Activated CD4-positive, alpha-beta T cell treated with anti-CD3 and anti-CD28 coated beads for 1 hour (primary cell): Measurements from ENCODE around the gene RAB25.
"Not testable (repeated sequence)": the region's sequence is repeated elsewhere in the genome, so short reads cannot be mapped to it uniquely, and the experiment has no call there.

Experiments
- DNase-seq: peaks from one replicate; pipeline ENCODE4 v3.0.0-alpha.2; 2020

Gene RAB25

DNA sequence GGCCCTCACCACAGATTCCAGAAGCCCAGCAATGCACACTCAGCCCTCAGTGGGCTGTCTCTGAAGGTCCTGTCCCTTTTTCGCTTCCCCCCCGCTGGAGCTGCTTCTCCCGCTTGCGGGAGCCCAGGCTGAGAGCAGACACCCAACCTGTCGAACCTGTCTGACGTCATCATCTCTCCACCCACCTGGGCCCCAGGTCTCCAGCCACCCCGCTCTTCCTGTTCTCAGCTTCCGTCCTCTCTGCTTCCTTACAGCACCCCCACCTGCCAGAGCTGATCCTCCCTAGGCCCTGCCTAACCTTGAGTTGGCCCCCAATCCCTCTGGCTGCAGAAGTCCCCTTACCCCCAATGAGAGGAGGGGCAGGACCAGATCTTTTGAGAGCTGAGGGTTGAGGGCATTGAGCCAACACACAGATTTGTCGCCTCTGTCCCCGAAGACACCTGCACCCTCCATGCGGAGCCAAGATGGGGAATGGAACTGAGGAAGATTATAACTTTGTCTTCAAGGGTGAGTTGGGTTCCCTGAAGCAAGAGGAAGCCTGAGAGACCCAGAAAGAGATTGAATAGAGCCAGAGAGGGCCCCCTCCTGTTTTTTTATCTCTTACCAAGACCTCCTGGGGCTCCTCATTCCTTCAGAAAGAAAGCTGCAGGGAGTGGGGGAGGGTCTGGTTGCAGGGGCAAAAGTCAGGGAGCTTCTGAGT lies at the start of gene RAB25:
RAB25 (plus strand) TSS at position 224 of the 700 bp plus-strand sequence; CDS start at position 465, 241 bp downstream.
- no peak for DNase-seq

DNA sequence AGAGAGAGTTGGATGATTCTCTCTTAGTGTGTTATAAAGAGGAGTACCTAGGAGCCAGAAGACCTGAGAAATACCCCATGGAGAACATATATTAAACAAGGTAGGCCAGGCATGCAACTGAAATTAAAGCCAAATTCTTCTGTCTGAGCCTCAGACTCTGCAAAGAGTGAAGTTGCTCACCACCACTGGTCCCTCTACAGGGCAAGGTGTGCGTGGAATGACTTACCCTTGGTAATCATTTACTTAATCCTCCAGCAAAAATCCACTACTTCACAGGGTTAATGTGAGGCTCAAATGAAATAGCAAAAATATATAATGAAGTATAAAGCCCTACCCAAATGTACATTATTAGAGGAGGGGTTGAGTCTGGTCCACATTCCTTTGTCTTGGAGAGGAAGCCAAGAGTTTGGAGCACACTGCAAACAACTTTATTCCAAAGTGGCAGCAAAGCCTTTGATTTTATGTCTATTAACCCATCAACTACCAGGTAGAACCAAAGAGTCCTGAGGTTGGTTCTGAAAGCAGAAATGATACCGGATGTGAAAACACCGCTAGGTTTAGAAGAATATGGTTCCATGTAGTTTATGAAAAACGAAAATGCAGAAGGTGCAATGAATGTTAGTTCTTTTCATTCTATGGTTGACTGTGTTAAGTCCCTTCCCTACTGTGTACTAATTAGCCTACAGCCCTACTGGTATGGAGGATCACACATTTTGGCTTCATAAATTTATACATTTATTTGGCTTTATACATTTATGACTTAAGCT lies 48.7 kb upstream of the RAB25 start:
- DNase-seq = no peak

DNA sequence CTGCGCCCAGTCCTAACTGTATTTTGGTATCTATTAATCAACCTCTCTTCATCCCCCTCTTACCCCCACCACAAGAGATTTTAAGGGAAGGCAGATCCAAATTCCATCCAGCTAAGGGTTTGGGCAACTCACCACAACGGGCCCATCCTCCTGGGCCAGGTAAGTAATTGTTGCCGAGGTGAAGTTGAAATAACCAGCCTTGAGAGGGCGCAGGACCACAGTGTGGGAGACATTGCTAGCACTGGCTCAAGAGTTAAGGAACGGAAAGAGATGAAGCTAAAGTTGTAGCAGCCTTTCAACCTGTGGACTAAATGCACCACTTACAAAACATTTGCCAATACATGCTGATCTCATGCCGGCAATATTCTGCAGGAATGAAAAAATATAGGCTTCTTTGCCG lies 46.1 kb upstream of the RAB25 start:
- DNase-seq = no peak

DNA sequence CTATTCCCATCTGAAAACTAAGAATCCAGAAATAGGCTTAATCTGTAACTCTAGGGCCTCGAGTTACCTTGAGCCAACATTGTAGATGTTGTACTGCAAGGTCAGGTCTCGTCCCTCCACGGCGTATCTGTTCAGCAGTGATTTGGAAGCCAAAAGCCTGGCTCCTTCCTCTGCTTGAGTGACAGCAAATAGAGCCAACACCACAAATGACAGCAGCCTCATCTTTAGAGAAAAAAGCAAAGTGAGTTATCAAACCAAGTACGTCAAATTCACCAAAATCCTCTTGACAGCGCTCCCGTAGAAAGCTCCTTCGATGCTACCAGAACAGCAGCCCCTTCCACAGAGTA lies 41.0 kb upstream of the RAB25 start:
- DNase-seq = no peak

DNA sequence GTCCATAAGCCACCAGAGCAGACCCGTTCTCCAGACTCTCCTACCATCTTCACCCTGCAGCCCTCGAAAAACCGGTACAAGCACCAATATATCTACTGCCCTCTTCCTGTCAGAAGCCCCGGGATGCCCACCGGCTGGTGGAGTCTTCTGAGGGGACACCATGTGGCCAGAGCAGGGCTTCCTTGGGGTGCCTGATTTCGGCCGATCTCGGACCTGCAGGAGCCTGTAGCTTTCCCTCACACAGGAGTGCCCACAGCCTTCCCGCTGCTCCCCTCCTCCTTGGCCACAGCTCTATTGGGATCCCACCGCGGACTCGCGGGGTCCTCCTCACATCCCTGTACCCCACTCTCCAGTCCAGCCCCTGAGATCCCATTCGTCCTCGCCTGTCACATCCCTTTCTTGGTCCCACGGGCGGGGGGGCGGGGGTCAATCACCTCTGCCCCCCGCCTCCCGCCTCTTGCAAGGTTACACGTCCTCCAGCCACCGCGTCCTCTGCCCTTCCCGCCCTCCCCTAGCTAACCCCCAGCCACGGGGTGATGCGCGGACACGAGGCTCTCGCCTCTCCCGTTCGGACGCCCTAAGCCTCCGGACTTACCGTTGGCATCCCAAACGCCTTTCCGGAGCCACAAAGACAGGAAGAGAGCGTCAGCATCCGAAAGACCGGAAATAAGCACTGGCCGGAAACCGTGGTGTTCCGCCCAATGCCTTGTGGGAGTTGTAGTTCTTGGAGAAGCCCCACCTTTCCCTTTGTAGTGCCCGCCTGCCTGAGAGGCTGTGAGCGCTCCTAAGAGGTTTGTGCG lies 40.5 kb upstream of the RAB25 start, which contains the start of gene SSR2:
SSR2 (minus strand) TSS at position 659 of the 800 bp plus-strand sequence. CDS start 784 bp downstream, outside the sequence.
- DNase-seq = peak; percentile 75

DNA sequence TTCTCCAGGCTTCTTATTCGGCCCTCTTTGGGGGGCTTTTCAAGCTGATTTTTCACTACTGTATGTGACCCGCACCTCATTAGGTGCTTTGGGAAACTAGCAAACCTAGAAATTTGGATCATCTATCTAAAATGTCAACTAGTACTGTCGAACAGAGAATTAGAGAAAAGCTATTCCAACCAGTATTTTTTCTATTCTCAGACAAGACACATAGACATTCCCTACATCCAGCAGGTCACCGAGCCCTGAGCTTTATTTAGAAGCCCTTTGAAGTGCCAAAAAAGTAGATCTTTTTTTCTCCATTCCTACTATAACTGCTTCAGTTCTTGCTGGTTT lies 39.9 kb upstream of the RAB25 start:
- DNase-seq = no peak

DNA sequence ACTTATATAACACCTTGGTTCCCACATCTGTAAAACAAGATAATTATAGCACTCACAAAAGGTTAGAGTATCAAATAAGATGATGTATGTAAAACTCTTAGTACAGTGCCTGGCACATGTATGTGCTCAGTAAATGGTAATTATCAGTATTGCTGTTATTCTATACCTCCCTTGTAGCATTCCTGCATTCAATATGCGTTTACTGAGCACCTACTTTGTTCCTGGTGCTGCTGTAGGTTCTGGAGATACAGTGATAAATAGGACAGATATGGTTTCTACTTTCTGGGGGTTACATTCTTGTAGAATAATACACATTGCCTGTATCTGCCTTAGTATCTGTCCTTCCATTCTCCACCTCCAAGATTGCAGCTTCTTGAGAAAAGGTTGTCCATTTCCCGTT lies 39.0 kb upstream of the RAB25 start:
- DNase-seq = no peak

DNA sequence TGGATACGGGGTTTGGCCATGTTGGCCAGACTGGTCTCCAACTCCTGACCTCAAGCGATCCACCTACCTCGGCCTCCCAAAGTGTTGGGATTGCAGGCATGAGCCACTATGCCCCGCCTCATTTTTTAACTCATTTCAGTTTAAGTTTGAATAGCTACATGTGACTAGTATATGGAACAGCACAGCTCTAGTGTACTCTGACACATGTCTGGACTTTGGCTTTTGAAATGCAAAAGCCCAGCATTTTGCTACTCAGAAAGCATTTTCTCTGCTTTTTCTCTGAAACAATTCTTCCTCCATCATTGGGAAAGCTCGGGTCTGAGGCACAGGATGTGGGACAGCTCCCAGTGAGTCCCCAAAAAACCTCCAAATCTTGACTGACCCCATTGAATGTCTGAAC lies 36.2 kb upstream of the RAB25 start:
- DNase-seq = no peak

DNA sequence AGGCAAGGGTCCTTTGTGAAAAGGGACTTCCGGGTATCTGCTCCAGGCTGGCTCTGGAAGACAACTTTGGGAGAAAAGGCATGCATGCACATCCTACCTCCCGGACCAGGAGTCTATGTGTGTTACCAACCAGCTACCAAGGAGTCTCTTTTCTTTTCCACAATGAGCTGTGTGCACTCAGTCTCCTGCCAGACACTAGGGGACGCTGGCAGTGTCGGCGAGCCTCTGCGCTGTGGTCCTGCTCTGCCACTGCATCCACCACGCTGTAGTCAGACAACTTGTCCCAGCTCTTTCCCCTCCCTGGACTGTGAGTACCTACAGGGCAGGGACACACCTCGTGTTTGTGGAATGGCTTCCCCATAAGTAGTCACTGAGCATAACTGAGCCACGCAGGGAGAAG lies 35.1 kb upstream of the RAB25 start:
- peak; percentile 11 for DNase-seq

DNA sequence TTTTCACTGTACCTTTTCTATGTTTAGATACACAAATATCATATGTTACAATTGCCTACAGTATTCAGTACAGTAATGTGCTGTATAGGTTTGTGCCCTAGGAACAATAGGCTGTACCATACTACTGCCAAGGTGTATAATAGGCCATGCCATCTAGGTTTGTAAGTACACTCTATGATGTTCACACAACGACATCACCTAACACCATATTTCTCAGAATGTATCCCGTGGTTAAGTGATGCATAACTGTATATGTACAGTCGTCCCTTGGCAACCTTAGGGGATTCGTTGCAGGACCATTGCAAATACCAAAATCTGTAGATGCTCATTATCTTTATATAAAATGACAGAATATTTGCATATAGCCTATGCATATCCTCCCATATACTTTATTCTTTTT lies 34.4 kb upstream of the RAB25 start:
- DNase-seq = no peak

DNA sequence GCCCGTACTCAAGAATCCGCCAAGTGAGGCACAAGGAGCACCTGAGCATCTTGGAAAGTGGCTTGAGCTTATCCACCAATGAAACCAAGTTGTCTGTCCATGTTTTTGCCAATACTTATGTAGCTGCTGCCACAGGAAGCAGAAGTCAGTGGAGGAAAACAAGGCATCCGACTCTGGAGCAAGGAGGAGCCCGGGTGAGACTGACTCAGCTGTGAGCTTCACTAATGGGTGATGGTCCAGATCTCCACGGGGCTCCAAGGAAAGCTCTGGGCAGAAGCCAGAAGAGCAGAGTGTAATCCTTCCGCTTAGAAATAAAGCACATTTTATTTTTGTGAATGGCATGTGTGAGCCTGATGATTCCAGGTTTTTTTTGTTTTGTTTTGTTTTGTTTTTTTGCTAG lies 27.9 kb upstream of the RAB25 start:
- DNase-seq = no peak

DNA sequence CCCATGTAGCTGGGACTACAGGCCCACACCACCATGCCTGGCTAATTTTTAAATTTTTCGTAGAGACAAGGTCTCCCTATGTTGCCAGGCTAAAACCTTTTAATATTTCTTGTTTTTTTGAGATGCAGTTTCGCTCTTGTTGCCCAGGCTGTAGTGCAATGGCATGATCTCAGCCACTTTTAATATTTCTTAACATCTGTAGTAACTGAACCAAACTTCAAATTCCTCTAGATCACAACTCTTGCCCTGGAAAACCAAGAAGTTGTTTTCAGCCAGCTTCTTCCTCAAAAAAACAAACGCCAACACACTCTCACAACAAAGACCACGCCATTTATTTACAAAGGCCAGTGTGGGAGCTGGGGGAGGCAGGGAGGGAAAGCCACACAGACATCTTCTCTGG lies 26.0 kb upstream of the RAB25 start:
- DNase-seq = not testable (repeated sequence)

DNA sequence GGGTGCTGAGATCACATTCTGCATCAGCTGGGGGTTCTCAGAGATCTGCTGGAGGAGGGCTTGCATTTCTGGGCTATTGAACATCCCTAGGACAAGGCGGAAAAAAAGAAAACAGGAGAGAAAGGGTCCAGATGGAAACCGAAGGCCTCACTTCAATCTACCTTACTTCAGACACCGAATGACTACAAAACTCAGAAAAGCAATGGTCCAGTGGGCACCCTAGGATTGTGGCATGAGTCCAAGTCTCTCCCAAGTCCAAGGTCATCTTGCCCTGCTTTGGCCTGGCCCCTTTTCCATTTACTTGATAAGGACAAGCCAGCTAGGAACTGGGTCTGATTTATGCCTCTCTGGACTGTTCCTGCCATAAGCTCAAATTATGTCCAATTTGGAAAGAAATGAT lies 18.1 kb upstream of the RAB25 start:
- DNase-seq = no peak

DNA sequence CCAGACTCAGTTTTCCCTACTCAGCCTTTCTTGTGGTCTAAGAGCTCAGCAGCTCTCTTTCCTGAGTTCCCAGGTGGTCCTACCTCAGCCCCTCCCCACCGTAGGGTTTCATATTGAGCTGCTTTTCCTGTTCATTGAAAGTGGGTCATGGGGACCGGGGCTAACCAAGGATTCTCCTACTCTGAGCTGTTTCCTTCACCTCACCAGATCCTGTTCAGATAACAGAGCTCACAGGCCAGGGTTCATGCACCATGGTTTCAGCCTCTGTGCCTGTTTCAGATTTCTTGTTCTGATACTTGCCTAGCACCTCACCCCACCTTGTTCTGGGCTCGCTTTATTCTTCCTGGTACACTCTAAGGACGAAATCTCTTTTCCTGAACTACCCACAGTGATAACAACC lies 15.9 kb upstream of the RAB25 start:
- DNase-seq = no peak

DNA sequence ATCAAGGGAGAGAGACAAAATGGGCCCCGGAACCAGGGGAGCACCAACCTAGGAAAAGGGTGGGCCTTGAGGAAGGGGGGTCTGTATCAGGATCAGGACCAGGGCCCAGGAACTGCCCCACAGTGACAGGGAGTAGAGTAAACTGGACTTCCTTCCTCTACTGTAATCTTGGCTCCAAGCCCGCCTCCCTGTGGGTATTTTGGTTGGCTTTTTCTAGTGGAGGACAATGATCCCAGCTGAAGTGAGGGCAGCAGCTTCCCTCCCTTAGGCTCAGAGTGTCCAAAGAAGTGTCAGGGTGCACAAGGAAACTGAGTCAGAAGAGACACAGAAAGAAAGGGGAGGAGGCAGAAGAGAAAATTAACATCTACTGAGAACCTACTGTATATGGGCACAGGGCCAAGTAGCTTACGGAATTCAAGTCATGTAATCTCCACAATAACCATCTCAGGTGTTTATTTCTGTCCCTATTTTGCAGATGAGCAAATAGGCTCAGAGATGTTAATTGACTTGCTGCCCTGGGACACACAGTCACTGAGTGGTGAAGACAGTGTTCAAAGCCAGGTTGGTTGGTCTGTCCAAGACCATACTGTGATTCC lies 12.2 kb upstream of the RAB25 start:
- no peak for DNase-seq

DNA sequence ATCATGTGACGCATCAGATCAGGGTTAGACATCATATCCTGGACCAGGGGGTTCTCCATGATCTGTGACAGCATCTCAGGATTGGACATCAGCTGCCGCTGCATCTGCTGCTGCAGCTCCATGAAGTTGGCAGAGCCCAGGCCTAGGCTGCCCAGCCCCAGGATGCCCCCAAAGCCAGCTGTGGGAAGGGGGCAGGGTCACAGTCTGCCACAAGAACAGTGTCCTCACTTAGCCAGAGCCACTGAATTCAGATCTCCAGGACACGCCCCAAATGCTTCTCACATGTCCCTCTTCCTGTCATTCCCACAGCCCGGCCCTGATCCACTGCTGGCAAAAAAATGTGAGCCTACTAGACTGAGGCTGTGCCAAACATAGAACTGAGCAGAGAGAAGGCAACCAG lies 10.6 kb upstream of the RAB25 start:
- DNase-seq = no peak

DNA sequence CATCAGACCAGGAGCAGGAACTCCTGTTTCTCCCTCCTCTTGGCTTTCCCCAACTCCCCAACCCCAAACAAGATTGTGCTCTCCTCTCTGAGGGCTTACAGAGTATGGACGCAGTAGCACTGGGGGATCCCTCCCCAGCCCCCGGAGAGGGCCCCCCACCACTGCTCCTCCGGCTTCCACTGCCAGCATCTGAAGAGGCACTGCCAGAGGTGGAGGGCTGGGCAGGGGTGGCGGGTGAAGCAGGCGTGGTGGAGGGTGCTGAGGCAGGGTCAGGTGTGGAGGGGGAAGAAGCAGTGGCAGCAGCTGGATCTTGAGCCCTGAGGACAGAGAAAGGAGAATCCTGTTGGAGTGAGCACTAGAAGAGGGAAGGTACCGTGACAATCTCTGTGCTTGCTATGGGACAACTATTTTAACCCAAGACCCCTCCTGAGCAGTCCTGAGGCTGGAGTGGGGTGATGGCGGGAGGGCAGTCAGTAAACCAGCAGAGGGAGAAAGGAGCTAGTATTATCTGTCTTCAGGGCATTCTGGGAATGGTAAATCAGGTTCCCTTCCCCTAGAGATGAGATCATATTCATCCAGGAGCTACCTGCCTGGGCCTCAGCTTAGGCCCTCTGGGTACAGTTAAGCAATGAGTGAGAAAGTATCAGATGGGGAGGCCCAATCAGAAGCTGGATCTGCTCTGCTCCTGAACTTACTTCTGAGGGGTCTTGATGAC lies 9.8 kb upstream of the RAB25 start:
- DNase-seq = no peak

DNA sequence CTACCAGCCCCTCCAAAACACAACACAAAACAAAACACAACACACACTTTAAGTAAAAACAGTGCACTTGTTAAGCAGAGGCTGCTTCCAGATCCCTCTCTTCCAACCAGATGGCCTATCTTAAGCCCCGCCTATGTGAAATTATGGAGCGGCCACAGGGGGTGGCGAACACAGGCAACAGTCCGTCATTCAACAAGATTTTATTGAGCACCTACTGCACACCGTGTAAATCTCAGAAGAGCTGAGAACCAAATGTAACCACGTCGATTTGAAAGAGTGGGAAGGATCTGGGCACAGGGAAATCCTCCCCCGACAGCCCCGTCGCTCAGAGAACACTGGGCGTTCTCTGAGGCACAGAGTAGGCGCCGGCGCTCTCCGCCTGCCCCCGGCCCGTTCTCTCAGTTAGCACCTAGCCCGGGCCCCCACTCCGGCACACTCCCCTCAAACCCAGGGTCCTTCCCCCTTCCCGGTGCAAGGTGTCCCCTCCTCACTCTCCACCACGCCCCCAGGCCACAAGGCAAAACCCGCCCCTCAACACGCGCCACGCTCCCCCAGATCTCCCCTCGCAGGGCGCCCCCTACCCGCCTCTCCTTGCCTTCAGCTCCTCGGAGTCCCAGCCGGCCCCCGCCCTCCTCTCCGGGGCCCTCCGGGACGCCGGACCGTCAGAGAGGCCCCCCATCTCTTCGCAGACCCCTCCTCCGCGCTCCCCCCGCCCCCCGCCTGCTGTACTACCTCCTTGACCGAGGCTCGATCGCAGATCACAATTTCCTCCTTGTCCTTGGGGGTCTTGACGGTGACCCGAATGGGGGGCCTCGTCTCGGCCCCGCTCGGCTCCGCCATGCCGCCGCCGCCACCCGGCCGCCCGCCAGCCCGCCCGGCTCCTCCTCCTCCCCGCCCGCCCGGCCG lies 7.8 kb upstream of the RAB25 start:
- peak; percentile 57 for DNase-seq

DNA sequence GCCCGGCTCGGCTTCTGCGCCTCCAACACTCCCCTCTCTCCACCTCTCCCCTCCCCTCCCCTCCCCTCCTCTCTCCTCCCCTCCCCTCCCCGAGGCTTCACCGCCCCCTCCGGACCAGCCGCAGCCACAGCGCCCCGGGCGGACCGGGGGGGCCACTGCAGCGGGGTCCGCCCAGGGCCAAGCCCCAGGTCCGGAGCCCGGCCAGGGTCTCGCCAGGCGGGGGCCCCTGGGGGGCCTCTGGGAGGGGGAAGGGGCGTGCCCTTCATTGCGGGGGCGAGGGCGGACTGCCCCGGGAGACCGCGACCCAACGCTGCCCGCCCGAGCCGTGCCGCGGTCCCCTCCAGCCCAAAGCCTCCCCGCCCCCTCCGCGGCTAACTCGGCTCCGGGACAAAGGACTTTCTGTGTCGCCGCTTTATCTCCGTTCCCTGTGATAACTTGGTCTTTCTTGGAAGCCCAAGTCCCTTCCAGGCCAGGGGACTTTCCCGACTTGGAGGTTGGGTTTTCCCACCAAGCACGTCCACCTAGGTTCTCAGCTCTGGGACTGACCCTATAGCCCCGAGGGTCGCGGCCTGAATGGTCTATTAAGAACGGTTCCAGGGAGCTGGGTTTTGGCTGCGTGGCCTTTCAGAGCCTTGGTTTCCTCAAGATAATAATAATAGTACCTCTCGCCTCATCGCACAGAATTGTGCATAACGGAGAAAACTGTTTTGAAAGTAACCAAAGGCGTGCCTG lies 7.0 kb upstream of the RAB25 start, which contains the start of gene UBQLN4:
UBQLN4 (minus strand) TSS at position 31 of the 732 bp plus-strand sequence. CDS start 97 bp downstream, outside the sequence.
- DNase-seq = peak; percentile 76

DNA sequence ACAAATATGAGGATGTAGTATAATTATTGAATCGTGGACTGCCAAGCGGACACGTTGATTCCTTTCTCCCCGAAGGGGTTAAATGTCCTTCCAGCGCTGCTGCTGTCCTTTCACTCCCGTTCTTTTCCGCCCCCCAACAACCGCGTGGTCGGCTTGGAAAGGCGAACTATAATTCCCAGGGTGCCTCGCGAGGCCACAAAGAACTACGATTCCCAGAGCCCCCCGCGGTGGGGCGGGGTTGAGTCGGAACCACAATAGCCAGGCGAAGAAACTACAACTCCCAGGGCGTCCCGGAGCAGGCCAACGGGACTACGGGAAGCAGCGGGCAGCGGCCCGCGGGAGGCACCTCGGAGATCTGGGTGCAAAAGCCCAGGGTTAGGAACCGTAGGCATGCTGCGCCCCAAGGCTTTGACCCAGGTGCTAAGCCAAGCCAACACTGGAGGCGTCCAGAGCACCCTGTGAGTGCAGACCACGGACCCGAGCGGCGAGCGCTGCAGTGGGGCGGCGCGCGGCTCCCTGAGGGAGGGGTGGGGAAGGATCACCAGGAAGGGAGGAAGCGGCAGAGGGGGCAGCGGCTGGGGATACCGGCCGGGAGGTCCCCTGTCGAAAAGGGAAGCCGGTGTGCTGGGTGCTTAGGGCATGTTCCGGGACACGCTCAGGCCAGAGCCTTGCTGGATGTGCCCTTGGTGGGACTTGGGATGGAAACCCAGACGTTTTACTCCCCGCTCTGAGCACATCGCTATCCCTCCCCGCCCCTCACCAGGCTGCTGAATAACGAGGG lies 6.3 kb upstream of the RAB25 start, which contains the start of gene LAMTOR2:
LAMTOR2 (plus strand) TSS at position 283 of the 781 bp plus-strand sequence; CDS start at position 391, 108 bp downstream.
- DNase-seq = peak; percentile 91
